GM21619 (cell line): ENCODE data around the gene UROC1.

ENCODE experiments used
- ATAC-seq: cut with Tn5 transposase; IDR thresholded peaks from one replicate; pipeline ENCODE4 v1.9.1; 2021; ENCODE audit not compliant: unreplicated experiment

UROC1 gene

GRCh38 chr3:126496894-126497850, 20.4 kb downstream of the UROC1 start:
- ATAC-seq: no peak

GRCh38 chr3:126495786-126496185, 21.8 kb downstream of the UROC1 start:
- no peak for ATAC-seq

- ATAC-seq: no peak
Measured at GRCh38 chr3:126494970-126495230, 22.7 kb downstream of the UROC1 start.

GRCh38 chr3:126494204-126494969, 23.2 kb downstream of the UROC1 start:
- no peak for ATAC-seq

- ATAC-seq: no peak
Measured at GRCh38 chr3:126493739-126494138, 23.8 kb downstream of the UROC1 start.

- no peak for ATAC-seq
Measured at GRCh38 chr3:126493051-126493450, 24.5 kb downstream of the UROC1 start.

- no peak for ATAC-seq
Measured at GRCh38 chr3:126491221-126492013, 26.2 kb downstream of the UROC1 start.

GRCh38 chr3:126490619-126491018, 27.0 kb downstream of the UROC1 start:
- ATAC-seq: no peak

GRCh38 chr3:126488886-126489569, 28.5 kb downstream of the UROC1 start:
- no peak for ATAC-seq

- no peak for ATAC-seq
Measured at GRCh38 chr3:126488185-126488584, 29.4 kb downstream of the UROC1 start.

GRCh38 chr3:126487151-126487771, 30.3 kb downstream of the UROC1 start:
- no peak for ATAC-seq

GRCh38 chr3:126486360-126486847, 31.2 kb downstream of the UROC1 start:
- no peak for ATAC-seq

GRCh38 chr3:126485956-126486355, 31.6 kb downstream of the UROC1 start:
- no peak for ATAC-seq

GRCh38 chr3:126485176-126485897, 32.2 kb downstream of the UROC1 start:
- no peak for ATAC-seq

- ATAC-seq: no peak
Measured at GRCh38 chr3:126484662-126485061, 32.9 kb downstream of the UROC1 start.

- no peak for ATAC-seq
Measured at GRCh38 chr3:126484148-126484547, 33.4 kb downstream of the UROC1 start.

GRCh38 chr3:126483321-126483761, 34.2 kb downstream of the UROC1 start:
- no peak for ATAC-seq

GRCh38 chr3:126482503-126483255, 34.9 kb downstream of the UROC1 start:
- no peak for ATAC-seq
